ENCODE results near the gene PTGES3L. TPM values are rescaled to one million over a fixed set of nuclear protein-coding genes. Genes with fewer than 3 reads are reported as not detected.
A peak's percentile ranks its signal among the peaks of the same experiment; 100 is the strongest.

PTGES3L gene
- not detected in 2 replicates for total RNA-seq (2014; rRNA removed; shearing (Covaris generic); ENCODE audit: low replicate concordance)

DNA sequence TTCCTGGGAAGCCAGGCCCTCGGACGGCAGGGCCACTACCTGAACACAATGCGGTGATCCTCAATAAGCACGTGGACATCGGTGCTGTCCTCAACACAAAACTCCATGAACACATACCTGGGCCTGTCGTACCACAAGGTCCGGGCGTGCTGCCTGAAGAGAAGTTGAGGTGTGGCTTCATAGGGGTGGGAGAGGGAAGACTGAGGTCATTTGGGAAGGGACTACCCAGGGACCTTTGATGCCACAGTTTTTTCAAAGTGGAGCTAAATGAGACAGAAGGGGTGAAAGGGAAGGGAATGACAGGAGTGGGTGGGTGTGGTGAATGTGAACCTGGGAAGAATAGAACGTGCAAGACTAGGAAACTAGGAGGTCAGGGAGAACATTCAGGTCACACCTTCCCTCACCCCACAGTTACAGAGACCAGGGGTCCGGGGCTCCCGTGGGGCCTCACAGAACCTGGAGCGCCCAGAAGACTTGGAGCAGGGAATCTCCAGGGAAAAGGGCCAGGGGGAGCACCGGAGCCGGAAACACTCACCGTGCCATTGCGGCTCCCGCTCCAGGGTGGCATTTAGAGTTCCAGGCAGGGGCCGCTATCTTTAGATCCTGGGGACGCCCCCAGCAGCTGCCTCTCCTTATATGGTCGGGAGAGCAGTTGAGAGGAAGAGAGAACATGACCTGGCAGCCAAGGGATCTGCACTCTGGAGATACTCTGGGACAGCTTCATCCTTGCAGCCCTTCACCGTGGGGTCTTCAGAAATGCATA is at the start of gene PTGES3L:
PTGES3L (minus strand) TSS at position 570 of the 763 bp plus-strand sequence; CDS start at position 543, 27 bp downstream.
- Histone ChIP-seq H3K36me3 (peaks cover 7% of the 10 kb centered on the region), H3K27me3 (0 out of 2 replicates have a peak, but pooled peaks cover 3% of the 10 kb centered on the region), H3K4me3 (peak within 1 kb of the TSS; percentile 77), H3K9me3 (no peaks in the 10 kb centered on the region)
- no peak for DNase-seq

DNA sequence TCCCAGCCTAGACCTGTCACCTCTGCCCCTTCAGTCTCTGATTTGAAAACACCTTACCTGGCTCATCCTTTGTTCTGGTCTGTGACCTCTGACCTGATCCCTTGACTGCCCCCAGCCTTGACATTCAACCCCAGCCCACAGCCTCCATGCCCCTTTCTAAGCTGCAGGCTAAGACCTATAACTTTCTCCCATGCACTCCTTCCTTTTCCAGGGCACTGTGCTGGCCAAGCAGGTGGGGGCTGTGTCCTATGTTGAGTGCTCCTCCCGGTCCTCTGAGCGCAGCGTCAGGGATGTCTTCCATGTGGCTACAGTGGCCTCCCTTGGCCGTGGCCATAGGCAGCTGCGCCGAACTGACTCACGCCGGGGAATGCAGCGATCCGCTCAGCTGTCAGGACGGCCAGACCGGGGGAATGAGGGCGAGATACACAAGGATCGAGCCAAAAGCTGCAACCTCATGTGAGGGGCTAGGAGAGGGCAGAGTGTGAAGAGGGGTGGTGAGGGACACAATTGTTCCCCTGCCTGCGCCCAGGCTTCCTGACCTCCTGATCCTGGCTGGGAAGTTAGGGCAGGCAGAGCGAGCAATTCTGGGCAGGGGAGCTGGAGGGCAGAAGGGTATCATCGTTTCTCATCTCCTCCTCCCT is 48.5 kb upstream of the PTGES3L start:
- Histone ChIP-seq H3K36me3 (no peaks in the 10 kb centered on the region), H3K4me3 (no peak overlapping the region), H3K27me3 (no peaks in the 10 kb centered on the region), H3K9me3 (no peaks in the 10 kb centered on the region)
- no peak for DNase-seq

DNA sequence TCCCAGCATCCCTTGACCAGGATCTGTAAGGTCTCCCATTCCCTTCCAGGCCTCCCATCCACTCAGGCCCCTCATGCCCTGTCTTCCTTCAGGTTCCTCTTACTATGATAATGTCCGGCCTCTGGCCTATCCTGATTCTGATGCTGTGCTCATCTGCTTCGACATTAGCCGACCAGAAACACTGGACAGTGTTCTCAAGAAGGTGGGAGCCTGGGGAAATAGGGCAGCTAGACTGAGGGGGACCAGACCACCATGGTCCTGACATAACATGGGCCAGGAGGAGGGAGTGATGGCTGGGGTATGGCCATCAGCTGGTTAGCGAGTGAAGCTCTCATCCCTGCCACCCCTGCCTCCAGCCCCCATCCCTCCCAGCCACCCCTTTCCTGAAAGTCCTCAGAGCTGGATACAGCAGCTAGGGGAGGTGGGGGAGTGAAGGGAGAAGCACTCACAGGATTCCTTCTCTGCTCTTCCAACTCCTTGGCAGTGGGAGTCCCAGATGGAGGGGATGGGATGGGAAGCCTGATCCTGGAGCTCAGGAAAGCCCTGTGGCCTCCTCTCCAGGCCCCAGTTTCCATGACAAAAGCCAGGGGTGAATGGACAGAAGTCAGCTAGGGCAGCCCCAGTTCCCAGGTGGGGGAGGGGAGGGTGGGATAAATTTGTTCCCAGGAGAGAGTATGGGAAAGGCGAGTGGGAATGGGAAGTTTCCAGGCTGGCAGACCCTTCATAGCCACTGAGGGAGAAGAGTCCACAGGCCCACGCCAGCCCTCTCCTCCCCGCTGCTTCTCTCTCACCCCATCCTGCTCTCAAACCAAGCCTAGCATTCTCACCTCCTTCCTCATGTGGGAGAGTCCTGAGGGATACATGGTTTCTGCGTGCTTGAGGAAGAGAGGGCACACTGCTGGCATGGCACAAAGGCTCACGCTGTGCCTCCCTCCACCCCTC is 47.5 kb upstream of the PTGES3L start:
- Histone ChIP-seq H3K27me3 (no peaks in the 10 kb centered on the region), H3K9me3 (no peaks in the 10 kb centered on the region), H3K36me3 (no peaks in the 10 kb centered on the region), H3K4me3 (no peak overlapping the region)
- DNase-seq = no peak

DNA sequence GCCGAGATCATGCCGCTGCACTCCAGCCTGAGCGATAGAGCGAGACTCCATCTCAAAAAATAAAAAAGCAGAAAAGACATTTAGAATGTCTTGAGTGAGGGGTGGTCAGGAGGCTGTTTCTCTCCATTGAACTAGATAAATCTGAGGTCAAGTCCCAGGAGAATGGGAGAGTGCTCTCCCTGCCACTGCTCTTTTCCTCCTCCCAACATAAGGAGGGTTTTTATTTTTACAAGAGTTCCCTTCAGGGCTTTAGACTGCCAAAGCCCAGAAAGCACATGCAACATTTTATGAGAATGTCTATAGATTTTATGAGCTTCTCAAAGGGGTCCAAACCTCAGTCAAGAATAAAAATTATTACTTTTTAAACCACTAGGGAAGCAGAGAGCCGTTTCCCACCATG is 46.7 kb upstream of the PTGES3L start:
- no peak for DNase-seq

DNA sequence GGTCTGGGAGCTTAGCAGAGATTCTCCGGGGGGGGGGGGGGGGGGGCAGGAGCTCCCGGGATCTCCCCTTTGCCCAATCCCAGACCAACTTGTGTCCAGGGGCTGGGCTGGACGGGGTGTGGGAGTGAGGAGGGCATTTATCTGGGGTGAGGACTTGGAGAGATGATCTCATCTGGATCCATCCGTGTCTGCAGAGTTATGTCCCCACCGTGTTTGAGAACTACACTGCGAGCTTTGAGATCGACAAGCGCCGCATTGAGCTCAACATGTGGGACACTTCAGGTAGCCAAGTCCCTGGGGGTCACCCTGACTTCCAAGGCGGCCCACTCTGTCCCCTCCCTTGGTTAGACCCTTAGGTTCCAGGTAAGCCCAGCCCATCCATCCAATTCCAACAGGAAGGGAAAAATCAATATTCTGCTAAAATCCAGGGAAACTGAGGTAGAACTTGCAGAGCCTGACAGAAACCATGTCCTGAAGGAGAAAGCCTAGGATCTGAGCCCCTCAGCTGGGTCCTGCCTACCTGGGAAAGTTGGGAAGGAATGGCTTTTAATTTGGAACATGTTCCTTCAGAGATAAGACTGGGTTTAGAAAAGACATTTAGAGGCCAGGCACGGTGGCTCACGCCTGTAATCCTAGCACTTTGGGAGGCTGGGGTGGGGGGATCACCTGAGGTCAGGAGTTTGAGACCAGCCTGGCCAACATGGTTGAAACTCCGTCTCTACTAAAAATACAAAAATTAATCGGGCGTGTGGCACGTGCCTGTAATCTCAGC is 46.1 kb upstream of the PTGES3L start:
- no peak for DNase-seq
- Histone ChIP-seq H3K4me3 (no peak overlapping the region), H3K27me3 (no peaks in the 10 kb centered on the region), H3K9me3 (no peaks in the 10 kb centered on the region), H3K36me3 (no peaks in the 10 kb centered on the region; the same call in 1 of the 2 replicates)

More for the DNA sequence above, 46.7 kb upstream of the PTGES3L start:
- Histone ChIP-seq H3K9me3 (no peaks in the 10 kb centered on the region), H3K27me3 (no peaks in the 10 kb centered on the region), H3K4me3 (no peak overlapping the region), H3K36me3 (no peaks in the 10 kb centered on the region)

DNA sequence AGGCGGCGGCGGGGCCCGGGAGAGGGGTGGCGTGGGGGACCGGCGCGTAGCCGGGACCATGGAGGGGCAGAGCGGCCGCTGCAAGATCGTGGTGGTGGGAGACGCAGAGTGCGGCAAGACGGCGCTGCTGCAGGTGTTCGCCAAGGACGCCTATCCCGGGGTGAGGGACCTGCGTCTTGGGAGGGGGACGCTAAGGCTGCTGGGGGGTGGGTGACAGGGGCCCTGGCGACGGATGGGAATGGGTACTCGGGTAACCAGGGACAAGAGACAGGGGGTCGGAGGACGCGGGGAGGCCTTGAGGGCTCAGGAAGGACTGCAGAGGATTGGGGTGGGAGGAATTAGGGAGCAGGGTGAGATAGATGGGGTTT is 45.4 kb upstream of the PTGES3L start:
- Histone ChIP-seq H3K9me3 (no peaks in the 10 kb centered on the region), H3K27me3 (no peaks in the 10 kb centered on the region), H3K4me3 (no peak overlapping the region), H3K36me3 (peaks cover 4% of the 10 kb centered on the region)
- no peak for DNase-seq

DNA sequence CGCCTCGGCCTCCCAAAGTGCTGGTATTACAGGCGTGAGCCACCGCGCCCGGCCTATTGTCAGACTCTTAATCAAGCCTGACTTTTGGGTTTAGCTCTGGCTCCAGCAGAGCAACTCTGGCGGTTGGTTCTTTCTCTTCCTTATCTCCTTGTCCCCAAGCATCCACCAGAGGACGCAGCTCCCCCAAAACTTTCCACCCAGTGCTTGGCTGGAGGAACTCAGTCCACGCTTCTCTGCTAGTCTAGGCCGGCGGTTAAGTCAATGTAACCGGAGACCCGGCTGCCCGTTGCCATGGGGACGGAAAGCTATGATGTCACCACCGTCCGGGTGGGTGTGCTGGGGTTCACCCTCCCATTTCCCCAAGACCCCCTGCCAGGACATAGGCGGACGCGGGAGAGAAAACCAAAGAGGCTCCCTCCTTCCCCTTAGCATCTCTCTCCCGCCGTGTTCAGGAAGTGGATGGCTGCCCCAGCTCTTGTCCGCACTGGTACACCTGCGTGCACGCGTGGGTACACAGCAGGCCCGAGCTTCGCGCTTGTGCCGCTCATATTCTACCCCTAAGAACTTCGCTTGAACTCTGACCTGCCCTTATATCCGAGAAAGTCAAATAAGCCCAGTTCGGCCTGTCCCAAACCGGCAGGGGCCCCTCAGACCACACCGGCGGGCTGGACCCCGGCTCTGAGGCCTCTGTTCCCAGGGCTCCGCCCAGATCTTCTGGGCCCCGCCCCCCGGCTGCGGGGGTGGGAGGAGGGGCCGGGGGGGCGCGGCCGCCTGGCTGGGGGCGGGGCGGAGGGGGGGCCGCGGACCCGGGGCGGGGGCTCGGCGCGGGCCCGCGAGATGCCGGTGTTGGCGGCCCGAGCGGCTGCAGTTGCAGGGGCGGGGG is 44.8 kb upstream of the PTGES3L start, which contains the start of gene RND2:
RND2 (plus strand) TSS at position 825 of the 883 bp plus-strand sequence. CDS start 117 bp downstream, outside the sequence.
- Histone ChIP-seq H3K4me3 (no peak within 1 kb of the TSS), H3K36me3 (peaks cover 9% of the 10 kb centered on the region), H3K27me3 (no peaks in the 10 kb centered on the region), H3K9me3 (no peaks in the 10 kb centered on the region)
- peak; percentile 51 for DNase-seq

DNA sequence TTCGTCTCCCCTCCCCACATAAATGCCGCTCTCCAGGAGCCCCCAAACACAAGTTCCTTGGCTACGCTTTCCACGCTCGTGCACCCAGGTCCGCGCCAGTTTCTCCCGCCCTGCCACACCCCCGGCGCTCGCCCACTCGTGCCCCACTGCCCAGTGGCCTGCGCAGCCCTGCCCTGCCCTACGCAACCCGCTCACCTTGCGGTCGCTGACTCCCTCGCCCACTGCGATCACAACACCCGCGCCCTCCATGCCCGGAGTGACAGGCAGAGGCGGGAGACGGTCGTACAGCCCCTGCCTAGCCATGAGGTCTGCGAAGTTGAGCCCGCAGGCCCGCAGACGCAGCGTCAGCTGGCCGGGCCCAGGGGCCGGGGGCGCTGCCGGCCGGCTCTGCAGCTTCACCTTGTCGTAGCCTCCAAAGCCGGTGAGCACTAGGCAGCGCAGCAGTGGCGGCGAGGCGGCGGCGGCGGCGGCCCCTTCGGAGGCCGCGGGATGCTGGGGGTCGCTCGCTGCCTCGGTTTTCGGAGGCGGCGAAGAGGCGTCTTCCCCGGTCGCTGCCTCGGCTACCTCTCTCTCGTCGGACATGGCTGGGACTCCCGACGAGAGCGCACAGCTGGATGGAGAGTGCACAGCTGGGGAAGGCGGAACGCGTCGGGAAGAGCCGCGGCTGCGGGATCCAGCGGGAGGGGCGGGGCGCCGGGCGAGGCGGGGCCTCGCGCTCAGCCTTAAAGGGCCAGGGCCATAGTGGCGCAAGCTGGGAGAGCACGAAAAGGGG is 42.0 kb upstream of the PTGES3L start, which contains the start of gene VAT1:
VAT1 (minus strand) TSS at position 645 of the 772 bp plus-strand sequence; CDS start at position 582, 63 bp downstream.
- Histone ChIP-seq H3K9me3 (no peaks in the 10 kb centered on the region), H3K27me3 (no peaks in the 10 kb centered on the region), H3K36me3 (peaks cover 32% of the 10 kb centered on the region), H3K4me3 (peak within 1 kb of the TSS; percentile 95)
- DNase-seq = peak; percentile 88

DNA sequence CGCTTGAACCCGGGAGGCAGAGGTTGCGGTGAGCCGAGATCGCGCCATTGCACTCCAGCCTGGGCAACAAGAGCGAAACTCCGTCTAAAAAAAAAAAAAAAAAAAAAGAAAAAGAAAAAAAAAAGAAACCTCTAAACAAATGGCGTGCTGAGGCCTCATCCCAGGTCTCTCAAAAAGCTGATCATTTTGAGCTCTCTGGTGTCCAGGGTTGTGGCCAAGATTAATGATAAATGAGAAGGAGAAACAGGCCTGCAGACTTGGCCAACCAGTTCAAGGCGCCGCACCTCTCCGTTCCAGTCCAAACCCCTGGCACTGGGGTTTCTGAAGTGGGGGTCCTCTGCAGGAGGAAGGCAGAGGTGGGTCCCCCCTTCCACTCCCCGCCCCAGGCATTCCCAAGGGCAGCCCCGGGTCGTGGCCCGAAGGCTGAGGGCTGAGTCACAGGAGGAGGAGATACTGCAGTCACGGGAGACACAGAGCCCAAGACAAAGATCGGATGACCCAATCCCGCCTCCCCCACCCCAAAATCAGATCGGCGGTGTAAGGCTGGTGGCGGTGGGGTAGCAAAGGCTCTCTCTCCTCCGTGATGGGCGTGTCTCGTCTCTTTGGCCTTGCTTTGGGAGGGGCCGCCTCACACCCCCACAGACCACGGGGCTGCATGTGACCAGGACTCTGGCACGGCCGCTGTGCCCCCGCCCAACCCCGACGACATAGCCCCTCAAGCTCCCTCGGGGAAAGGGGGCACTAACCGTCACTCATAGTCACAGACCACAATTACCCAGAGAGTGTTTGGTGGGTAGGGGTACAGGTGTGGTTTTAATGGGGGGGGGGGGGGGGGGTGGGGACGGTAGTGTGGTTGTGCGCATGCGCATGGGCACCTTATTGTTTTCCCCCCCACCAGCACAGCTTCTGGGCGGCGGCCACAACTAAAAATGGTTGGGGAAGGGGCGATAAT is 41.2 kb upstream of the PTGES3L start:
- DNase-seq = peak; percentile 95
- H3K36me3 ChIP-seq = peaks cover 40% of the 10 kb centered on the region
- H3K9me3 ChIP-seq = no peaks in the 10 kb centered on the region
- peak overlapping the region; percentile 95 for H3K4me3 ChIP-seq
- H3K27me3 ChIP-seq = no peaks in the 10 kb centered on the region

DNA sequence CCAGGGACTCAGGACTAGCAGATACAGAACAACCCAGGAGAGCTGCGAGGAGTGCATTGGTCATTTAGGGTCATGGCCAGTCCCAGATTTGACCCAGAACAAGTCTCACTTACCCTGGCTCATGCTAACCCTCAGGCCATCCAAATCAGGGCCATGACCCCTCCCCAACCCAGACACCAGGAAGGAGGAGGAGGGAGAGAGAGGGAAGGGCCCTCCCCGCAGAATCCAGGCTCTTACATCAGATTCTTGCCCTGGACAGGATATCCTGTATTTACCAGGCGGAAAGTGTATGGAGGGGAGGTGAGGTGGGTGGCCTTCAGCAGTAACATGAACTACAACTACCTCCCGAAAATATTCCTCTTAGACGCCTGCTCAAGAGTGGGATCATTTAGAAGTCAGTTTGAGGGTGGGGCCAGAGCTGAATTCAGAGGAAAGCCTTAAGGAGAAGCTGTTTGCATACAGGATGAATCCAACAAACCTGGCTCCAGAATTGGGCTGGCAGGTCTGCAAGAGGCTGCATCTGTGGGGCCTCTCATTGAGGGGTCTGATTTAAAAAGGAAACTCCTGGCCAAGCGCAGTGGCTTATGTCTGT is 40.2 kb upstream of the PTGES3L start:
- no peak for DNase-seq
- Histone ChIP-seq H3K4me3 (no peak overlapping the region; the same call in 1 of the 2 replicates), H3K27me3 (no peaks in the 10 kb centered on the region), H3K9me3 (no peaks in the 10 kb centered on the region), H3K36me3 (peaks cover 50% of the 10 kb centered on the region)

DNA sequence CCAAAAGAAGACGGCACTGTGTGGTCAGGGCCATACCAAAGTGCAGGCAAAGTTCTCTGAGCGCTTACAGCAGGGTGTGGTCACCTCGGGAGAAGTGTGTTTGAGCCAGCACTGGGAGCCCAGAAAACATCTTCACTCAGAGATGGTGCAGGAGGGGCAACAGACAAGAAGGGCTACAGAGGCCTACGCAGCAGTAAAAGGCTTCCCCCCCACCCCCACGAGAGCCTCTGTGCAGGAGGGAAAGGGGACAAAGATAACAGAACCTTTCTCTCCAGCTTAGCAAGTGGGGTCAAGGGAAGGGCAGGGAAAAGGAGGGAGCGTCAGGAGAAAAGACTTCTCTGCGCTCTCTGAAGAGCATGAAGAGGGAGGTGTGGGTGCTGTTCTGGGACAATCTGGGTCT is 39.5 kb upstream of the PTGES3L start:
- Histone ChIP-seq H3K36me3 (peaks cover 55% of the 10 kb centered on the region), H3K4me3 (no peak overlapping the region), H3K9me3 (no peaks in the 10 kb centered on the region), H3K27me3 (no peaks in the 10 kb centered on the region)
- DNase-seq = no peak

DNA sequence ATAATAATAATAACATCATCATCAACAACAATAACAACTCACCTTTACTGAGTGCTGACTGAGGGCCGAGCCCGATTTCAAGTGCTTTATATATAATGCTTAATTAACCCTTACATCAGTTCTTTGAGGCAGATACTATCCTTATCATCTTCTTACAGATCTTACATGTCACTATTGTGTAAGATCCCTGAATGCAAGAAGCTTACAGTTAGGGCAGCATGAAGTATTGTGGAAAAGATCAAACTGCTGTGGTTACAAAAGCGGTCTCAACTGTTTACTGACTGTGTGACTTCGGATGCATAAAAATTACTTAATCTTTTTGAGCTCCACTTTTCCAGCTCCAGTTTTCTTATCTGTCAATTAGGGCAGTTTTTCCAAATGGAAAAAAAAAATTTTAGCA is 39.1 kb upstream of the PTGES3L start:
- DNase-seq = no peak
- no peaks in the 10 kb centered on the region for H3K9me3 ChIP-seq
- peaks cover 60% of the 10 kb centered on the region for H3K36me3 ChIP-seq
- no peak overlapping the region for H3K4me3 ChIP-seq
- H3K27me3 ChIP-seq = no peaks in the 10 kb centered on the region
